HEK293 (cell line): ENCODE results near the gene CLIC5.

Source experiments
- CTCF ChIA-PET: fragments of 350-600 bp; formaldehyde crosslinking; extraction: SDS; loops from one replicate; lab custom pipeline; 2021; ENCODE audit warnings: antibody characterized with exemption; lab: Yijun Ruan, JAX
- POLR2A ChIA-PET: fragments of 300-600 bp; formaldehyde crosslinking; extraction: SDS; loops from one replicate; lab custom pipeline; 2020; ENCODE audit warnings: antibody characterized with exemption, inconsistent platforms; lab: Yijun Ruan, JAX
- H3K27ac ChIP-seq: fragments of 200-500 bp; sonication (Bioruptor generic); 2 replicates; pipeline ENCODE4 v1.5.1; 2014; ENCODE audit warnings: low read depth, low read length, control low read depth, inconsistent platforms; ENCODE audit errors: extremely low read depth
- H3K36me3 ChIP-seq, 2 experiments: fragments of 200-500 bp in 1 of 2; sonication (Bioruptor generic) in 1 of 2; 1 replicate in 1 of 2; 2 replicates in 1 of 2; pipeline ENCODE4 v1.5.1; 2014 to 2017; ENCODE audit warnings: inconsistent platforms in 2 of 2, low read length in 2 of 2; ENCODE audit not compliant: control insufficient read depth in 2 of 2, insufficient read depth in 1 of 2
- H3K4me1 ChIP-seq: fragments of 200-500 bp; sonication (Bioruptor generic); 2 replicates; pipeline ENCODE4 v1.5.1; 2014; ENCODE audit warnings: mild to moderate bottlenecking, low read length, inconsistent platforms; ENCODE audit not compliant: control insufficient read depth, insufficient read depth
- H3K4me3 ChIP-seq: 2 replicates; pipeline ENCODE4 v1.5.1; 2011; ENCODE audit warnings: low read depth, mild to moderate bottlenecking, control low read depth, low read length, moderate library complexity
- H3K9me3 ChIP-seq: fragments of 200-500 bp; sonication (Bioruptor generic); 2 replicates; pipeline ENCODE4 v1.5.1; 2014; ENCODE audit warnings: low read depth, low read length, inconsistent platforms; ENCODE audit not compliant: control insufficient read depth, insufficient read depth
- GLIS1 ChIP-seq: fragments of 450-650 bp; formaldehyde crosslinking; IDR thresholded peaks from 2 replicates; pipeline ENCODE4 v1.5.1; 2016; ENCODE audit warnings: missing biosample characterization, missing genetic modification characterization
- KLF1 ChIP-seq: fragments of 450-650 bp; formaldehyde crosslinking; IDR thresholded peaks from 2 replicates; pipeline ENCODE4 v1.5.1; 2016; ENCODE audit warnings: missing biosample characterization, missing genetic modification characterization
- KLF17 ChIP-seq: fragments of 450-650 bp; formaldehyde crosslinking; IDR thresholded peaks from 2 replicates; pipeline ENCODE4 v1.5.1; 2016; ENCODE audit warnings: missing biosample characterization, missing genetic modification characterization
- OVOL3 ChIP-seq: fragments of 450-650 bp; formaldehyde crosslinking; IDR thresholded peaks from 2 replicates; pipeline ENCODE4 v1.5.1; 2016; ENCODE audit warnings: missing biosample characterization, missing genetic modification characterization
- PATZ1 ChIP-seq: fragments of 450-650 bp; formaldehyde crosslinking; IDR thresholded peaks from 2 replicates; pipeline ENCODE4 v1.5.1; 2016; ENCODE audit warnings: missing biosample characterization, missing genetic modification characterization
- PRDM10 ChIP-seq: fragments of 450-650 bp; formaldehyde crosslinking; IDR thresholded peaks from 2 replicates; pipeline ENCODE4 v1.5.1; 2016; ENCODE audit warnings: missing biosample characterization, missing genetic modification characterization
- YY2 ChIP-seq: fragments of 450-650 bp; formaldehyde crosslinking; IDR thresholded peaks from 2 replicates; pipeline ENCODE4 v1.5.1; 2016; ENCODE audit warnings: missing biosample characterization, missing genetic modification characterization
- ZFHX2 ChIP-seq: fragments of 450-650 bp; formaldehyde crosslinking; conservative IDR thresholded peaks from 2 replicates; pipeline ENCODE4 v1.5.1; 2016; ENCODE audit warnings: missing biosample characterization, missing genetic modification characterization
- ZNF155 ChIP-seq: fragments of 450-650 bp; formaldehyde crosslinking; IDR thresholded peaks from 2 replicates; pipeline ENCODE4 v1.5.1; 2016; ENCODE audit warnings: missing biosample characterization, missing genetic modification characterization
- ZNF221 ChIP-seq: fragments of 450-650 bp; formaldehyde crosslinking; IDR thresholded peaks from 2 replicates; pipeline ENCODE4 v1.5.1; 2017; ENCODE audit warnings: missing biosample characterization, missing genetic modification characterization, borderline replicate concordance
- ZNF239 ChIP-seq: fragments of 450-650 bp; formaldehyde crosslinking; IDR thresholded peaks from 2 replicates; pipeline ENCODE4 v1.5.1; 2016; ENCODE audit warnings: missing biosample characterization, missing genetic modification characterization
- ZNF354C ChIP-seq: fragments of 450-650 bp; formaldehyde crosslinking; IDR thresholded peaks from 2 replicates; pipeline ENCODE4 v1.5.1; 2016; ENCODE audit warnings: missing biosample characterization, missing genetic modification characterization, low read depth, borderline replicate concordance
- ZNF404 ChIP-seq: fragments of 450-650 bp; formaldehyde crosslinking; IDR thresholded peaks from 2 replicates; pipeline ENCODE4 v1.5.1; 2017; ENCODE audit warnings: missing biosample characterization, missing genetic modification characterization
- ZNF558 ChIP-seq: fragments of 450-650 bp; formaldehyde crosslinking; IDR thresholded peaks from 2 replicates; pipeline ENCODE4 v1.5.1; 2016; ENCODE audit warnings: missing biosample characterization, missing genetic modification characterization
- ZNF585B ChIP-seq: fragments of 450-650 bp; formaldehyde crosslinking; IDR thresholded peaks from 2 replicates; pipeline ENCODE4 v1.5.1; 2016; ENCODE audit warnings: missing biosample characterization, missing genetic modification characterization
- ZNF600 ChIP-seq: fragments of 450-650 bp; formaldehyde crosslinking; IDR thresholded peaks from 2 replicates; pipeline ENCODE4 v1.5.1; 2016; ENCODE audit warnings: missing biosample characterization, missing genetic modification characterization
- ZNF610 ChIP-seq: fragments of 450-650 bp; formaldehyde crosslinking; IDR thresholded peaks from 2 replicates; pipeline ENCODE4 v1.5.1; 2016; ENCODE audit warnings: missing biosample characterization, missing genetic modification characterization, borderline replicate concordance
- ZNF621 ChIP-seq: fragments of 450-650 bp; formaldehyde crosslinking; IDR thresholded peaks from 2 replicates; pipeline ENCODE4 v1.5.1; 2017; ENCODE audit warnings: missing biosample characterization, missing genetic modification characterization
- ZNF792 ChIP-seq: fragments of 450-650 bp; formaldehyde crosslinking; IDR thresholded peaks from 2 replicates; pipeline ENCODE4 v1.5.1; 2016; ENCODE audit warnings: missing biosample characterization, missing genetic modification characterization
- TF ChIP-seq, protein P1 (sequence below): fragments of 450-650 bp; formaldehyde crosslinking; IDR thresholded peaks from 2 replicates; pipeline ENCODE4 v1.5.1; 2016; ENCODE audit warnings: missing biosample characterization, missing genetic modification characterization
- TF ChIP-seq, protein P2 (sequence below): fragments of 450-650 bp; formaldehyde crosslinking; IDR thresholded peaks from 2 replicates; pipeline ENCODE4 v1.5.1; 2016; ENCODE audit warnings: missing biosample characterization, missing genetic modification characterization, low read depth
- TF ChIP-seq, protein P3 (sequence below): fragments of 450-650 bp; formaldehyde crosslinking; IDR thresholded peaks from 2 replicates; pipeline ENCODE4 v1.5.1; 2017; ENCODE audit warnings: missing biosample characterization, missing genetic modification characterization
- TF ChIP-seq, protein P4 (sequence below): fragments of 450-650 bp; formaldehyde crosslinking; optimal IDR thresholded peaks from 2 replicates; pipeline ENCODE3; 2016; ENCODE audit warnings: missing biosample characterization, mild to moderate bottlenecking, missing genetic modification characterization

Gene CLIC5

GRCh38 chr6:46002264-46002663, 13.4 kb downstream of the CLIC5 start:
- no peak overlapping the region for H3K4me3 ChIP-seq
- TF ChIP-seq KLF1 = no peak
- TF ChIP-seq OVOL3 = no peak
- no peak for TF ChIP-seq KLF17 (tag by site-specific recombination)
- TF ChIP-seq GLIS1 = no peak
- TF ChIP-seq ZNF621 (tag by site-specific recombination) = no peak
- TF ChIP-seq ZNF585B (tag by site-specific recombination) = no peak
- TF ChIP-seq ZNF239 = no peak
- TF ChIP-seq, protein P1, sequence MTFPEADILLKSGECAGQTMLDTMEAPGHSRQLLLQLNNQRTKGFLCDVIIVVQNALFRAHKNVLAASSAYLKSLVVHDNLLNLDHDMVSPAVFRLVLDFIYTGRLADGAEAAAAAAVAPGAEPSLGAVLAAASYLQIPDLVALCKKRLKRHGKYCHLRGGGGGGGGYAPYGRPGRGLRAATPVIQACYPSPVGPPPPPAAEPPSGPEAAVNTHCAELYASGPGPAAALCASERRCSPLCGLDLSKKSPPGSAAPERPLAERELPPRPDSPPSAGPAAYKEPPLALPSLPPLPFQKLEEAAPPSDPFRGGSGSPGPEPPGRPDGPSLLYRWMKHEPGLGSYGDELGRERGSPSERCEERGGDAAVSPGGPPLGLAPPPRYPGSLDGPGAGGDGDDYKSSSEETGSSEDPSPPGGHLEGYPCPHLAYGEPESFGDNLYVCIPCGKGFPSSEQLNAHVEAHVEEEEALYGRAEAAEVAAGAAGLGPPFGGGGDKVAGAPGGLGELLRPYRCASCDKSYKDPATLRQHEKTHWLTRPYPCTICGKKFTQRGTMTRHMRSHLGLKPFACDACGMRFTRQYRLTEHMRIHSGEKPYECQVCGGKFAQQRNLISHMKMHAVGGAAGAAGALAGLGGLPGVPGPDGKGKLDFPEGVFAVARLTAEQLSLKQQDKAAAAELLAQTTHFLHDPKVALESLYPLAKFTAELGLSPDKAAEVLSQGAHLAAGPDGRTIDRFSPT (tag by site-specific recombination) = no peak
- TF ChIP-seq YY2 = no peak
- TF ChIP-seq, protein P2, sequence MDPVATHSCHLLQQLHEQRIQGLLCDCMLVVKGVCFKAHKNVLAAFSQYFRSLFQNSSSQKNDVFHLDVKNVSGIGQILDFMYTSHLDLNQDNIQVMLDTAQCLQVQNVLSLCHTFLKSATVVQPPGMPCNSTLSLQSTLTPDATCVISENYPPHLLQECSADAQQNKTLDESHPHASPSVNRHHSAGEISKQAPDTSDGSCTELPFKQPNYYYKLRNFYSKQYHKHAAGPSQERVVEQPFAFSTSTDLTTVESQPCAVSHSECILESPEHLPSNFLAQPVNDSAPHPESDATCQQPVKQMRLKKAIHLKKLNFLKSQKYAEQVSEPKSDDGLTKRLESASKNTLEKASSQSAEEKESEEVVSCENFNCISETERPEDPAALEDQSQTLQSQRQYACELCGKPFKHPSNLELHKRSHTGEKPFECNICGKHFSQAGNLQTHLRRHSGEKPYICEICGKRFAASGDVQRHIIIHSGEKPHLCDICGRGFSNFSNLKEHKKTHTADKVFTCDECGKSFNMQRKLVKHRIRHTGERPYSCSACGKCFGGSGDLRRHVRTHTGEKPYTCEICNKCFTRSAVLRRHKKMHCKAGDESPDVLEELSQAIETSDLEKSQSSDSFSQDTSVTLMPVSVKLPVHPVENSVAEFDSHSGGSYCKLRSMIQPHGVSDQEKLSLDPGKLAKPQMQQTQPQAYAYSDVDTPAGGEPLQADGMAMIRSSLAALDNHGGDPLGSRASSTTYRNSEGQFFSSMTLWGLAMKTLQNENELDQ (tag by site-specific recombination) = no peak
- TF ChIP-seq ZNF155 (tag by site-specific recombination) = no peak
- TF ChIP-seq, protein P3, sequence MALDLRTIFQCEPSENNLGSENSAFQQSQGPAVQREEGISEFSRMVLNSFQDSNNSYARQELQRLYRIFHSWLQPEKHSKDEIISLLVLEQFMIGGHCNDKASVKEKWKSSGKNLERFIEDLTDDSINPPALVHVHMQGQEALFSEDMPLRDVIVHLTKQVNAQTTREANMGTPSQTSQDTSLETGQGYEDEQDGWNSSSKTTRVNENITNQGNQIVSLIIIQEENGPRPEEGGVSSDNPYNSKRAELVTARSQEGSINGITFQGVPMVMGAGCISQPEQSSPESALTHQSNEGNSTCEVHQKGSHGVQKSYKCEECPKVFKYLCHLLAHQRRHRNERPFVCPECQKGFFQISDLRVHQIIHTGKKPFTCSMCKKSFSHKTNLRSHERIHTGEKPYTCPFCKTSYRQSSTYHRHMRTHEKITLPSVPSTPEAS (tag by site-specific recombination) = no peak
- no peak for TF ChIP-seq ZNF610 (tag by site-specific recombination)
- TF ChIP-seq ZNF600 (tag by site-specific recombination) = no peak
- H3K36me3 ChIP-seq = no peaks in the 10 kb centered on the region
- ChIA-PET CTCF (interaction anchor here (1.0 to 1.2 kb wide), 3 partner anchors 11 to 1532 kb away, joined by 3 to 5 read pairs (median 4); no protein-coding TSS in a partner anchor), POLR2A (no interaction called here)
- H3K27ac ChIP-seq = no peak overlapping the region
- H3K9me3 ChIP-seq = no peaks in the 10 kb centered on the region
- H3K4me1 ChIP-seq = no peaks in the 10 kb centered on the region

DNA sequence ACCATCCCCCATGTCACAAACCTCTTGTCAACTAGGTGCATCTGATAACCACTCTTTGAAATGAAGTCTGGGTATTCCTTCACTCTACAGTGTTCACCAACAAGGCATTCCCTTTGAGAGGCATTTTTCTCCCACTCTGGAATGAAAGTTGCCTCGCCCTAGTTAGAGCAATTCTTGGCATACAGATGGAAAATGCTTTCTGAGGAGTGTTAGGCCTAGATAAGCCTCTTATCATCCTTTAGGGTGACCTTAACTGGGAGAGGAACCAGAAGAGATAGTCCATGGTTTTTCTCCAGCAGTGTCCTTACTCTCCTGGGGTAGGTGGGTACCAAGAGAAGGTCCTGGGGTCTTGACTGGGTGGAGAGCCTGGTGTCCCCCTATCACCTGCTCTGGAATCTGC, 14.8 kb downstream of the CLIC5 start:
- ChIA-PET CTCF (interaction anchor here (0.7 kb wide), 1 partner anchor 16 kb away, joined by 6 read pairs; no protein-coding TSS in a partner anchor), POLR2A (no interaction called here)
- Histone ChIP-seq H3K36me3 (no peaks in the 10 kb centered on the region), H3K4me3 (no peak overlapping the region), H3K27ac (no peak overlapping the region), H3K4me1 (no peaks in the 10 kb centered on the region), H3K9me3 (no peaks in the 10 kb centered on the region)
- TF ChIP-seq ZFHX2 = no peak
- no peak for TF ChIP-seq ZNF404
- no peak for TF ChIP-seq ZNF558 (tag by site-specific recombination)
- no peak for TF ChIP-seq ZNF221 (tag by site-specific recombination)
- TF ChIP-seq, protein P4, sequence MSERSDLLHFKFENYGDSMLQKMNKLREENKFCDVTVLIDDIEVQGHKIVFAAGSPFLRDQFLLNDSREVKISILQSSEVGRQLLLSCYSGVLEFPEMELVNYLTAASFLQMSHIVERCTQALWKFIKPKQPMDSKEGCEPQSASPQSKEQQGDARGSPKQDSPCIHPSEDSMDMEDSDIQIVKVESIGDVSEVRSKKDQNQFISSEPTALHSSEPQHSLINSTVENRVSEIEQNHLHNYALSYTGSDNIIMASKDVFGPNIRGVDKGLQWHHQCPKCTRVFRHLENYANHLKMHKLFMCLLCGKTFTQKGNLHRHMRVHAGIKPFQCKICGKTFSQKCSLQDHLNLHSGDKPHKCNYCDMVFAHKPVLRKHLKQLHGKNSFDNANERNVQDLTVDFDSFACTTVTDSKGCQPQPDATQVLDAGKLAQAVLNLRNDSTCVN (tag by site-specific recombination) = no peak
- no peak for TF ChIP-seq PRDM10 (tag by site-specific recombination)
- TF ChIP-seq ZNF354C (tag by site-specific recombination) = no peak
- no peak for TF ChIP-seq ZNF792
- no peak for TF ChIP-seq PATZ1
